ENCODE results near the gene GALNT1.

- TF ChIP-seq CTCF (IDR thresholded peaks at IDR 0.05) = no peak
- TF ChIP-seq POLR2A (IDR thresholded peaks at IDR 0.05) = no peak
These were observed 125.7 kb downstream of the GALNT1 start for GRCh38 chr18:35707247-35707646.
